ENCODE measurements around the gene ZNF420. TPM values are rescaled to one million over a fixed set of nuclear protein-coding genes. Genes with fewer than 3 reads are reported as not detected.
"Not testable (repeated sequence)": the region's sequence is repeated elsewhere in the genome, so short reads cannot be mapped to it uniquely, and the experiment has no call there.

The ZNF420 gene
- total and polyA plus RNA-seq, 2 experiments from 2014 or later, result 6.0 to 12.9 TPM

DNA sequence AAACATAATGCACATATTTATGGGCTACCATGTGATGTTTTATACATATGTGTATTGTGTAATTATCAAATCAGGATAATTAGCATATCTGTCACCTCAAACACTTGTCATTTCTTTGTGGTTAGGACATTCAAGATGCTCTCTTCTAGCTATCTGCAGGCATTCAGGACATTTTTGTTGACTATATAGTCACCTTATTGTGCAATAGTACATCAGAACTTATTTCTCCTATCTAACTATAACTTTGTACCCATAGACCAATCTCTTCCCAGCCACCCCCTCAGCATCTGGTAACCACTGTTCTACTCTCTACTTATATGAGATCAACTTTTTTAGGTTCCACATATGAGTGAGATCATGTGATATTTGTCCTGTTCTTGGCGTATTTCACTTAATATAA lies 20.3 kb downstream of the ZNF420 start:
- Histone ChIP-seq H3K9me3 (ENCODE audit: low read depth) (peaks cover 56% of the 10 kb centered on the region), H3K79me2 (no peaks in the 10 kb centered on the region), H3K27ac (no peak overlapping the region), H3K4me2 (no peak overlapping the region), H3K27me3 (no peaks in the 10 kb centered on the region), H3K4me1 (ENCODE audit: insufficient read depth) (no peaks in the 10 kb centered on the region), H3K4me3 (no peak overlapping the region), H3K9me2 (replicated peaks; ENCODE audit: insufficient read depth) (no peaks in the 10 kb centered on the region), H2AFZ (no peak overlapping the region), H4K20me1 (ENCODE audit: insufficient read depth, poor library complexity, severe bottlenecking) (no peaks in the 10 kb centered on the region), H3K36me3 (replicated peaks; ENCODE audit: insufficient read depth, low read depth) (peaks cover 18% of the 10 kb centered on the region)
- TF ChIP-seq EZH2phosphoT487 (IDR thresholded peaks at IDR 0.05; ENCODE audit: low read depth, severe bottlenecking, unreplicated experiment) (no peak), CTCF (IDR thresholded peaks at IDR 0.05; ENCODE audit: poor library complexity) (no peak), EZH2 (IDR thresholded peaks at IDR 0.05; ENCODE audit: borderline replicate concordance) (no peak)
- DNase-seq (ENCODE audit: low spot score), result no peak
- 90% methylated on average over 1 of the region's 1 CpG for WGBS (ENCODE audit: low lambda C conversion rate, missing lambda C conversion rate)

DNA sequence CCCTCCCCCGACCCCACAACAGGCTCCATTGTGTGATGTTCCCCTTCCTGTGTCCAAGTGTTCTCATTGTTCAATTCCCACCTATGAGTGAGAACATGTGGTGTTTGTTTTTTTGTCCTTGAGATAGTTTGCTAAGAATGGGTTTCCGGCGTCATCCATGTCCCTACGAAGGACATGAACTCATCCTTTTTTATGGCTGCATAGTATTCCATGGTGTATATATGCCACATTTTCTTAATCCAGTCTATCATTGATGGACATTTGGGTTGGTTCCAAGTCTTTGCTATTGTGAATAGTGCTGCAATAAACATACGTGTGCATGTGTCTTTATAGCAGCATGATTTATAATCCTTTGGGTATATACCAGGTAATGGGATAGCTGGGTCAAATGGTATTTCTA lies 25.9 kb downstream of the ZNF420 start:
- H2AFZ ChIP-seq; H4K20me1 ChIP-seq (ENCODE audit: insufficient read depth, poor library complexity, severe bottlenecking); H3K4me1 ChIP-seq (ENCODE audit: insufficient read depth); H3K36me3 ChIP-seq (replicated peaks; ENCODE audit: insufficient read depth, low read depth); DNase-seq (ENCODE audit: low spot score); H3K9me2 ChIP-seq (replicated peaks; ENCODE audit: insufficient read depth); H3K27ac ChIP-seq; H3K4me2 ChIP-seq; H3K4me3 ChIP-seq; H3K79me2 ChIP-seq; H3K27me3 ChIP-seq: not testable (repeated sequence)
- peaks cover 47% of the 10 kb centered on the region for H3K9me3 ChIP-seq (ENCODE audit: low read depth)
- 96% methylated on average over 4 of the region's 5 CpGs for WGBS (ENCODE audit: low lambda C conversion rate, missing lambda C conversion rate)

GRCh38 chr19:37111753-37112152 lies 33.5 kb downstream of the ZNF420 start:
- TF ChIP-seq CTCF (IDR thresholded peaks at IDR 0.05; ENCODE audit: poor library complexity), result peak; percentile 4
- not testable (repeated sequence) for H3K4me2 ChIP-seq; H3K27me3 ChIP-seq; H2AFZ ChIP-seq; H3K79me2 ChIP-seq; DNase-seq (ENCODE audit: low spot score); H3K9me2 ChIP-seq (replicated peaks; ENCODE audit: insufficient read depth); H3K27ac ChIP-seq; H3K4me1 ChIP-seq (ENCODE audit: insufficient read depth); H3K36me3 ChIP-seq (replicated peaks; ENCODE audit: insufficient read depth, low read depth); H3K4me3 ChIP-seq; H4K20me1 ChIP-seq (ENCODE audit: insufficient read depth, poor library complexity, severe bottlenecking)
- 88% methylated on average over 7 of the region's 7 CpGs for WGBS (ENCODE audit: low lambda C conversion rate, missing lambda C conversion rate)
- peaks cover 75% of the 10 kb centered on the region for H3K9me3 ChIP-seq (ENCODE audit: low read depth)

DNA sequence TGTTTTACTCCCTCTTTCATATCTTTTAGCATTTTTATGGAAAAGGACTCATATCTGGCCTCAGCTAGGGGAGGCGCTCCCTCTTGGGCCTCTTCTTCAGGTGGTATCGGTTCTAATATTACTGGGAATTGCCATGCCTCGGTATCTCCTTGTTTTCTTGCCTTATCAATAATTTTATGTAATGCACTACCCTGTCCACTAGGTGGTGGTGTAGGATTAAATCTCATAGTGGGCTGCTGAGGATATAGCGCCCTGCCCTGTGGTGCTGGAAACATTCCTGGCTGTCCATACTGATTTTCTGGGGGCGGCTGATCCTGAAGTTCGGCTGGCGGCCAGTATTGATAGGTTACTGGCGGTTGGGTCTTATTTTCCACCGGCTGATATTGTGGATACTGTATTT lies 35.8 kb downstream of the ZNF420 start:
- Histone ChIP-seq H3K36me3 (replicated peaks; ENCODE audit: insufficient read depth, low read depth) (peaks cover 6% of the 10 kb centered on the region), H3K79me2 (no peaks in the 10 kb centered on the region), H3K27ac (no peak overlapping the region), H3K4me1 (ENCODE audit: insufficient read depth) (no peaks in the 10 kb centered on the region), H3K4me3 (no peak overlapping the region), H3K27me3 (no peaks in the 10 kb centered on the region), H3K4me2 (no peak overlapping the region), H3K9me3 (ENCODE audit: low read depth) (peaks cover 69% of the 10 kb centered on the region), H4K20me1 (ENCODE audit: insufficient read depth, poor library complexity, severe bottlenecking) (no peaks in the 10 kb centered on the region), H3K9me2 (replicated peaks; ENCODE audit: insufficient read depth) (no peaks in the 10 kb centered on the region), H2AFZ (no peak overlapping the region)
- TF ChIP-seq CTCF (IDR thresholded peaks at IDR 0.05; ENCODE audit: poor library complexity) (no peak), EZH2 (IDR thresholded peaks at IDR 0.05; ENCODE audit: borderline replicate concordance) (no peak), EZH2phosphoT487 (IDR thresholded peaks at IDR 0.05; ENCODE audit: low read depth, severe bottlenecking, unreplicated experiment) (no peak)
- WGBS (ENCODE audit: low lambda C conversion rate, missing lambda C conversion rate), result 97% methylated on average over 9 of the region's 9 CpGs
- DNase-seq (ENCODE audit: low spot score), result no peak

DNA sequence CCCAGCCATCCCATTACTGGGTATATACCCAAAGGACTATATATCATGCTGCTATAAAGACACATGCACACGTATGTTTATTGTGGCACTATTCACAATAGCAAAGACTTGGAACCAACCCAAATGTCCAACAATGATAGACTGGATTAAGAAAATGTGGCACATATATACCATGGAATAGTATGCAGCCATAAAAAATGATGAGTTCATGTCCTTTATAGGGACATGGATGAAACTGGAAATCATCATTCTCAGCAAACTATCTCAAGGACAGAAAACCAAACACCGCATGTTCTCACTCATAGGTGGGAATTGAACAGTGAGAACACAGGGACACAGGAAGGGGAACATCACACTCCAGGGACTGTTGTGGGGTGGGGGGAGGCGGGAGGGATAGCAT lies 43.9 kb downstream of the ZNF420 start:
- DNase-seq (ENCODE audit: low spot score); H2AFZ ChIP-seq; H3K27ac ChIP-seq; H3K36me3 ChIP-seq (replicated peaks; ENCODE audit: insufficient read depth, low read depth); H4K20me1 ChIP-seq (ENCODE audit: insufficient read depth, poor library complexity, severe bottlenecking); H3K4me1 ChIP-seq (ENCODE audit: insufficient read depth); H3K4me2 ChIP-seq; H3K4me3 ChIP-seq; H3K27me3 ChIP-seq; H3K79me2 ChIP-seq; H3K9me2 ChIP-seq (replicated peaks; ENCODE audit: insufficient read depth): not testable (repeated sequence)
- peaks cover 44% of the 10 kb centered on the region for H3K9me3 ChIP-seq (ENCODE audit: low read depth)
- 91% methylated on average over 3 of the region's 3 CpGs for WGBS (ENCODE audit: low lambda C conversion rate, missing lambda C conversion rate)
